Endodermal cell (in vitro differentiated cells): ENCODE results near the gene HOXD3. TPM values are rescaled to one million over a fixed set of nuclear protein-coding genes. Genes with fewer than 3 reads are reported as not detected.
A peak's percentile ranks its signal among the peaks of the same experiment; 100 is the strongest.

Experiments used
- DNase-seq: peaks from one replicate; pipeline ENCODE4 v3.0.0-alpha.2; 2017
- H3K27ac ChIP-seq: 2 replicates; pipeline ENCODE4 v1.5.1; 2013; ENCODE audit warnings: mild to moderate bottlenecking, low read depth, low read length, moderate library complexity
- H3K27me3 ChIP-seq: 2 replicates; pipeline ENCODE4 v1.6.1; 2013; ENCODE audit warnings: mild to moderate bottlenecking, low read length, moderate library complexity; ENCODE audit not compliant: insufficient read depth, control insufficient read depth, poor library complexity, severe bottlenecking
- H3K36me3 ChIP-seq: 2 replicates; pipeline ENCODE4 v1.7.0; 2013; ENCODE audit warnings: mild to moderate bottlenecking, low read length, moderate library complexity; ENCODE audit not compliant: control insufficient read depth, insufficient read depth
- H3K4me1 ChIP-seq: one replicate; pipeline ENCODE4 v1.7.0; 2013; ENCODE audit warnings: low read length; ENCODE audit not compliant: control insufficient read depth, insufficient read depth
- H3K4me3 ChIP-seq: 2 replicates; pipeline ENCODE4 v1.5.1; 2013; ENCODE audit warnings: mild to moderate bottlenecking, low read length, moderate library complexity
- H3K9ac ChIP-seq: 2 replicates; pipeline ENCODE4 v1.6.1; 2013; ENCODE audit warnings: mild to moderate bottlenecking, low read length, moderate library complexity; ENCODE audit not compliant: poor library complexity, severe bottlenecking; ENCODE audit errors: extremely low read depth
- H3K9me3 ChIP-seq: 2 replicates; pipeline ENCODE4 v1.6.1; 2013; ENCODE audit warnings: mild to moderate bottlenecking, low read length, moderate library complexity; ENCODE audit not compliant: control insufficient read depth
- H3K27ac Mint-ChIP-seq: 2 replicates; pipeline ENCODE4 v1.8.0; 2020; ENCODE audit warnings: mixed read lengths
- H3K27me3 Mint-ChIP-seq: 2 replicates; pipeline ENCODE4 v1.8.0; 2021; ENCODE audit warnings: mild to moderate bottlenecking, mixed read lengths; ENCODE audit not compliant: insufficient read depth
- H3K36me3 Mint-ChIP-seq: 2 replicates; pipeline ENCODE4 v1.8.0; 2020; ENCODE audit warnings: low read depth, mixed read lengths
- H3K4me1 Mint-ChIP-seq: 2 replicates; pipeline ENCODE4 v1.8.0; 2020; ENCODE audit warnings: mixed read lengths
- H3K4me3 Mint-ChIP-seq: 2 replicates; pipeline ENCODE4 v1.8.0; 2020; ENCODE audit warnings: mild to moderate bottlenecking, moderate library complexity, mixed read lengths
- H3K9me3 Mint-ChIP-seq: 2 replicates; pipeline ENCODE4 v1.8.0; 2020; ENCODE audit warnings: mild to moderate bottlenecking, mixed read lengths
- WGBS, 2 experiments: methylation state at CpG; one replicate each; pipeline versions ENCODE4 v1.1.5 to v1.1.7; 2013; ENCODE audit warnings: missing lambda C conversion rate in 2 of 2, mixed read lengths in 1 of 2; ENCODE audit not compliant: insufficient coverage in 1 of 2, insufficient read length in 1 of 2; 5-methylcytosine and 5-hydroxymethylcytosine counted together
- total RNA-seq, 2 donors: library from RNA; stranded (reverse); fragmentation: NEBNext Ultra II Directional in 1 of 2; extraction: Animal tissue kit (Norgen Biotek cat#: 25700) in 1 of 2; gene quantifications; 2 replicates in 1 of 2; 3 replicates in 1 of 2; pipeline ENCODE4 v1.2.1, GENCODE V29; 2021
- TF ChIP-seq, protein P1 (sequence below): fragments of 200-600 bp; sonication (generic); conservative IDR thresholded peaks from 2 replicates; pipeline ENCODE4 v1.5.0; 2021; ENCODE audit warnings: antibody characterized with exemption, mild to moderate bottlenecking

The HOXD3 gene
- total RNA-seq, 2 donors from 2014 or later: not detected

DNA sequence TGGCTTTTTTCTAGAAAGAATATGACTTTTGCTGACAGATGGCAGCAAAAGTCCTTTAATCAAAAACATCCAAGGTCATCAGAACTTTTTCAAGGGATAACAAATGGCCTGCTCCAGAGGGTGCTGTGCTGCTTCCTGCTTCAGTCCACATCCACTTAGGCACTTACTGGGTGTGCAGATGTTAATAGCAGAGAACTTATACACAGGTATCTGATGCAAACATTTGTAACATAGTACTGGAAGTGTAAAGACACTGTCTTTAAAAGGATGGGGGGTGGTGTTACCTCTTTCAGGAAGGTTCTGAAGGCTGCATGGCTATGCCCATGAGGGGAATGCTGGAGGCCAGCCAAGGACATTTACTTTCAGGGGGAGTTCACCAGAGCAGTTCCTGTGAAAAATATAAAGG lies 22.1 kb upstream of the HOXD3 start:
- no peaks in the 10 kb centered on the region for H3K36me3 ChIP-seq
- Mint-ChIP-seq H3K27me3 (peaks cover 98% of the 10 kb centered on the region), H3K4me1 (peaks cover 5% of the 10 kb centered on the region), H3K4me3 (no peak overlapping the region), H3K27ac (no peak overlapping the region), H3K9me3 (no peaks in the 10 kb centered on the region), H3K36me3 (no peaks in the 10 kb centered on the region)
- peaks cover 3% of the 10 kb centered on the region for H3K4me1 ChIP-seq
- no peak for DNase-seq
- no peak overlapping the region for H3K4me3 ChIP-seq
- TF ChIP-seq, protein P1, sequence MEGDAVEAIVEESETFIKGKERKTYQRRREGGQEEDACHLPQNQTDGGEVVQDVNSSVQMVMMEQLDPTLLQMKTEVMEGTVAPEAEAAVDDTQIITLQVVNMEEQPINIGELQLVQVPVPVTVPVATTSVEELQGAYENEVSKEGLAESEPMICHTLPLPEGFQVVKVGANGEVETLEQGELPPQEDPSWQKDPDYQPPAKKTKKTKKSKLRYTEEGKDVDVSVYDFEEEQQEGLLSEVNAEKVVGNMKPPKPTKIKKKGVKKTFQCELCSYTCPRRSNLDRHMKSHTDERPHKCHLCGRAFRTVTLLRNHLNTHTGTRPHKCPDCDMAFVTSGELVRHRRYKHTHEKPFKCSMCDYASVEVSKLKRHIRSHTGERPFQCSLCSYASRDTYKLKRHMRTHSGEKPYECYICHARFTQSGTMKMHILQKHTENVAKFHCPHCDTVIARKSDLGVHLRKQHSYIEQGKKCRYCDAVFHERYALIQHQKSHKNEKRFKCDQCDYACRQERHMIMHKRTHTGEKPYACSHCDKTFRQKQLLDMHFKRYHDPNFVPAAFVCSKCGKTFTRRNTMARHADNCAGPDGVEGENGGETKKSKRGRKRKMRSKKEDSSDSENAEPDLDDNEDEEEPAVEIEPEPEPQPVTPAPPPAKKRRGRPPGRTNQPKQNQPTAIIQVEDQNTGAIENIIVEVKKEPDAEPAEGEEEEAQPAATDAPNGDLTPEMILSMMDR: no peak
- H3K27me3 ChIP-seq: peaks cover 100% of the 10 kb centered on the region
- H3K9me3 ChIP-seq: peaks cover 14% of the 10 kb centered on the region
- no peak overlapping the region for H3K27ac ChIP-seq
- no peak overlapping the region for H3K9ac ChIP-seq

DNA sequence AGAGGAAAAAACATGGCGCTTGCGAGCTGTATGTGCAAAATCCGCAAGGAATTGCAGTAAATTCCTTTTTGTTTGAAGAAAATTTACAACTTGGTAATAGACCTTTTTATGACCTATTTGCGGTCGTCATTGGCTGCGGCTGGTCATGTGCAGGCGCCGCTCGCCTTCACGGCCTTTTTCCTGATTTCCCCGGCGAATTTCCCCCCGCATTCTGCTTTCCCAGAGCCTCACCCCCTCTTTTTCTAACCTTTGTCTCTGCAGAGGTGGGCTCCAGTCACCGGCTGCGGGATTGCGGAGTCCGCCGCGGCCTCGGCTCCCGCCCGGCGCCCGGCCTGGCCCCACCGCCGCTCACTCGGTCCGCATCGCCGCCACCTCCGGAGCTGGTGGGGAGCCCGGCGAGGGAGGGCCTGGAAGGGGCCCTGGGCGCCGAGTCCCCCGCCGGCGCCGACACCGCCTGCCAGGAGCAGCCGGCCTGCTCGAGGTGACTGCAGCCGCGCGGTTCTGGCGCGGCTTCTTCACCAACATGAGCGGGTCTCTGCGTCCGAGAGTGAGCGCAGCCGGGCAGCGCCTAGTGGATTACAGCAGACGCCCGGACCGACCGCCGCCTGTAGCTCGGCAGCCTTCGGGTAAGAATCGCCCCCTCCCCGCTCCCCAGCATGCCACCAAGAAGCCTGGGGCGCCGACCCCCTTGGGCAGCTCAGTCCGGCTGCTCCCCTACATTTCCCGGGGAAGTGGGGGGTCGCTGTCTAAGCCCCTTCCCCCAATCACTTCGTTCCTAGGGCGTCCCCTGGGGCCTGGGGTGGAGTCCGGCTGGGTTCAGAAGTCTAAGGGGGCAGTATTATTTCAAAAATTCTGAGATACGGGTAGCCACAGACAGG lies 20.5 kb upstream of the HOXD3 start:
- Histone ChIP-seq H3K9ac (no peak overlapping the region), H3K27ac (peak overlapping the region; percentile 50), H3K27me3 (peaks cover 98% of the 10 kb centered on the region), H3K4me1 (peaks cover 3% of the 10 kb centered on the region), H3K36me3 (no peaks in the 10 kb centered on the region), H3K4me3 (peak overlapping the region; percentile 79), H3K9me3 (peaks cover 14% of the 10 kb centered on the region)
- peaks cover 98% of the 10 kb centered on the region for H3K27me3 Mint-ChIP-seq
- TF ChIP-seq, protein P1: no peak
- no peaks in the 10 kb centered on the region for H3K36me3 Mint-ChIP-seq
- peak; percentile 74 for DNase-seq
- peak overlapping the region; percentile 50 for H3K4me3 Mint-ChIP-seq
- peaks cover 5% of the 10 kb centered on the region for H3K4me1 Mint-ChIP-seq
- 1 to 3% methylated on average over 12 to 71 of the region's 71 CpGs for WGBS, 2 experiments
- no peak overlapping the region for H3K27ac Mint-ChIP-seq
- H3K9me3 Mint-ChIP-seq: no peaks in the 10 kb centered on the region

DNA sequence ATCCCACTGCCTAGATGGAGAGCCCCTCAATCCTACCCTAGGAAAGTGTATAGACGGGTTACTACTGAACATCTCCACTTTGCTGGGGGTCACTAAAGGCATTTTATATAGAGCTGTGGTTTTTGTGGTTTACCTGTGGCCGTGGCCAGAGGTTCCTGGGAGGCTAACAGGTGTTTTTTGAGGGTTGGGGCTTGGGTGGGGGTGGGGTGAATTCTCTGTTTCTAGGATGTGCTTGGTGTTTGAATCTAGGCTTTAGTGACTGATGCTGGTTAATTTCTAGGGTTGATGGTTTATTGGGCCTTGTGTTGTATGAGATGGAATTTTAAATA lies 19.9 kb upstream of the HOXD3 start:
- H3K36me3 Mint-ChIP-seq: no peaks in the 10 kb centered on the region
- peaks cover 4% of the 10 kb centered on the region for H3K4me1 Mint-ChIP-seq
- TF ChIP-seq, protein P1: no peak
- Histone ChIP-seq H3K9ac (no peak overlapping the region), H3K4me1 (peaks cover 3% of the 10 kb centered on the region), H3K27me3 (peaks cover 98% of the 10 kb centered on the region), H3K4me3 (peak overlapping the region; percentile 79), H3K36me3 (no peaks in the 10 kb centered on the region), H3K27ac (no peak overlapping the region), H3K9me3 (peaks cover 14% of the 10 kb centered on the region)
- no peaks in the 10 kb centered on the region for H3K9me3 Mint-ChIP-seq
- peaks cover 98% of the 10 kb centered on the region for H3K27me3 Mint-ChIP-seq
- H3K4me3 Mint-ChIP-seq: peak overlapping the region; percentile 50
- 17 to 27% methylated on average over 1 to 2 of the region's 2 CpGs for WGBS, 2 experiments
- no peak overlapping the region for H3K27ac Mint-ChIP-seq
- no peak for DNase-seq
